Psoas muscle (tissue), 8 donors: ENCODE results near the gene CASK. TPM values are rescaled to one million over a fixed set of nuclear protein-coding genes. Genes with fewer than 3 reads are reported as not detected.

Experiments used
- ATAC-seq, 4 donors: fragments of 200-7000 bp; cut with Tn5 transposase; one replicate each; pipeline ENCODE4 v1.9.1; 2020; ENCODE audit warnings: moderate library complexity in 3 of 4, mild to moderate bottlenecking in 2 of 4
- DNase-seq, 2 donors: peaks; one replicate each; pipeline ENCODE4 v3.0.0-alpha.2; 2020
- H3K27ac ChIP-seq: fragments of 200-600 bp; one replicate; pipeline ENCODE4 v1.8.0; 2022
- H3K27me3 ChIP-seq, 3 donors: fragments of 200-600 bp in 1 of 3; one replicate each; pipeline versions ENCODE4 v1.6.1 to v1.8.0; 2013 to 2022; ENCODE audit warnings: low read length in 2 of 3, mild to moderate bottlenecking in 2 of 3, moderate library complexity in 1 of 3; ENCODE audit not compliant: insufficient read depth in 3 of 3
- H3K36me3 ChIP-seq, 2 donors: fragments of 200-600 bp in 1 of 2; one replicate each; pipeline versions ENCODE4 v1.6.1 to v1.8.0; 2013 to 2022; ENCODE audit warnings: low read depth in 1 of 2, mild to moderate bottlenecking in 1 of 2, moderate library complexity in 1 of 2; ENCODE audit not compliant: insufficient read depth in 1 of 2
- H3K4me1 ChIP-seq: fragments of 200-600 bp; one replicate; pipeline ENCODE4 v1.8.0; 2022
- H3K4me3 ChIP-seq: fragments of 200-600 bp; one replicate; pipeline ENCODE4 v1.8.0; 2022; ENCODE audit warnings: mild to moderate bottlenecking
- H3K9me3 ChIP-seq: fragments of 200-600 bp; one replicate; pipeline ENCODE4 v1.8.0; 2022
- CTCF ChIP-seq: fragments of 200-600 bp; IDR thresholded peaks from one replicate; pipeline ENCODE4 v1.8.0; 2022; ENCODE audit warnings: antibody characterized with exemption
- WGBS, 3 donors: extraction: QIAGEN DNeasy Blood & Tissue Kit; methylation state at CpG; one replicate each; pipeline versions ENCODE4 v1.1.6 to v1.1.7; 2013; 5-methylcytosine and 5-hydroxymethylcytosine counted together
- intact Hi-C, 2 donors: fragments of 100-400 bp; cut with DNase I; formaldehyde crosslinking; loops; one replicate each; pipeline versions ENCODE4 v1.11.0 to v1.14.2; 2022
- polyA plus RNA-seq, 3 donors: library from polyadenylated mRNA; stranded (reverse); fragments of 200-250 nt; gene quantifications; one replicate each; pipeline ENCODE4 v1.2.3, GENCODE V29; 2013
- total RNA-seq, 4 donors: library from RNA; stranded (reverse); fragmentation: NEBNext Ultra II Directional in 2 of 4; extraction: Animal tissue kit (Norgen Biotek cat#: 25700) in 2 of 4; gene quantifications; one replicate each; pipeline versions ENCODE4 v1.2.1 to v1.2.4, GENCODE V29; 2021 to 2023
- donor health status: healthy with polysubstance abuse.
- donor health status: DM: no; HTN: no; CAD: no; lungs with moderate emphysema.
- donor health status: Bipolar disorder and iron deficiency.
- donor health status: healthy.
- donor health status: DM: yes; HTN: yes; CAD: no.
- donor health status: DM: no; HTN: no; CAD: no.
- donor health status: DM: no; HTN: no; CAD: no.
- donor health status: DM: yes; HTN: yes; CAD: no.

Gene CASK
- total and polyA plus RNA-seq, 7 donors: 2.8 to 19.4 (median 9.7) TPM

GRCh38 chrX:41960142-41960541 is 36.8 kb upstream of the CASK start:
- H3K27ac ChIP-seq: no peak overlapping the region
- H3K36me3 ChIP-seq: no peaks in the 10 kb centered on the region
- 58 to 71% (median 71%) methylated on average over 2 of the region's 2 CpGs for WGBS, 3 donors
- peaks cover 0 to 16% (median 0%) of the 10 kb centered on the region in 3 donors for H3K27me3 ChIP-seq
- no peak overlapping the region for H3K4me3 ChIP-seq
- no peaks in the 10 kb centered on the region for H3K4me1 ChIP-seq
- H3K9me3 ChIP-seq: no peaks in the 10 kb centered on the region
- ATAC-seq (no peak), DNase-seq (no peak)
- intact Hi-C loops: no loop called here
- TF ChIP-seq CTCF: no peak

- TF ChIP-seq CTCF: no peak
- intact Hi-C loops: no loop called here
- no peak overlapping the region for H3K27ac ChIP-seq
- no peaks in the 10 kb centered on the region for H3K36me3 ChIP-seq
- no peak for DNase-seq
- H3K4me3 ChIP-seq: no peak overlapping the region
- H3K27me3 ChIP-seq: peaks cover 0 to 16% (median 0%) of the 10 kb centered on the region in 3 donors
- no peaks in the 10 kb centered on the region for H3K4me1 ChIP-seq
- no peaks in the 10 kb centered on the region for H3K9me3 ChIP-seq
- ATAC-seq: no peak
Observed at GRCh38 chrX:41958861-41959260, 35.5 kb upstream of the CASK start.

GRCh38 chrX:41956027-41956426 is 32.7 kb upstream of the CASK start:
- Histone ChIP-seq H3K27ac (no peak overlapping the region), H3K36me3 (no peaks in the 10 kb centered on the region), H3K9me3 (no peaks in the 10 kb centered on the region), H3K27me3 (peaks cover 0 to 9% (median 0%) of the 10 kb centered on the region in 3 donors), H3K4me1 (no peaks in the 10 kb centered on the region), H3K4me3 (no peak overlapping the region)
- TF ChIP-seq CTCF: no peak
- intact Hi-C loops: no loop called here
- DNase-seq (no peak), ATAC-seq (no peak)
- WGBS, 3 donors: 82 to 94% (median 93%) methylated on average over 2 of the region's 2 CpGs

- 46 to 67% (median 64%) methylated on average over 5 of the region's 5 CpGs for WGBS, 3 donors
- intact Hi-C loops: no loop called here
Observed at GRCh38 chrX:41952102-41952501, 28.7 kb upstream of the CASK start.

More at GRCh38 chrX:41952102-41952501, 28.7 kb upstream of the CASK start:
- H3K4me1 ChIP-seq: no peaks in the 10 kb centered on the region
- H3K36me3 ChIP-seq: no peaks in the 10 kb centered on the region
- DNase-seq (no peak), ATAC-seq (no peak)
- no peaks in the 10 kb centered on the region for H3K9me3 ChIP-seq
- TF ChIP-seq CTCF: no peak
- no peak overlapping the region for H3K27ac ChIP-seq
- H3K4me3 ChIP-seq: no peak overlapping the region
- no peaks in the 10 kb centered on the region for H3K27me3 ChIP-seq
